ENCODE results near the gene TIAM1. TPM values are rescaled to one million over a fixed set of nuclear protein-coding genes. Genes with fewer than 3 reads are reported as not detected.

TIAM1 gene
- total RNA-seq, 2 experiments from 2014 or later: 34.9 to 38.5 TPM

DNA sequence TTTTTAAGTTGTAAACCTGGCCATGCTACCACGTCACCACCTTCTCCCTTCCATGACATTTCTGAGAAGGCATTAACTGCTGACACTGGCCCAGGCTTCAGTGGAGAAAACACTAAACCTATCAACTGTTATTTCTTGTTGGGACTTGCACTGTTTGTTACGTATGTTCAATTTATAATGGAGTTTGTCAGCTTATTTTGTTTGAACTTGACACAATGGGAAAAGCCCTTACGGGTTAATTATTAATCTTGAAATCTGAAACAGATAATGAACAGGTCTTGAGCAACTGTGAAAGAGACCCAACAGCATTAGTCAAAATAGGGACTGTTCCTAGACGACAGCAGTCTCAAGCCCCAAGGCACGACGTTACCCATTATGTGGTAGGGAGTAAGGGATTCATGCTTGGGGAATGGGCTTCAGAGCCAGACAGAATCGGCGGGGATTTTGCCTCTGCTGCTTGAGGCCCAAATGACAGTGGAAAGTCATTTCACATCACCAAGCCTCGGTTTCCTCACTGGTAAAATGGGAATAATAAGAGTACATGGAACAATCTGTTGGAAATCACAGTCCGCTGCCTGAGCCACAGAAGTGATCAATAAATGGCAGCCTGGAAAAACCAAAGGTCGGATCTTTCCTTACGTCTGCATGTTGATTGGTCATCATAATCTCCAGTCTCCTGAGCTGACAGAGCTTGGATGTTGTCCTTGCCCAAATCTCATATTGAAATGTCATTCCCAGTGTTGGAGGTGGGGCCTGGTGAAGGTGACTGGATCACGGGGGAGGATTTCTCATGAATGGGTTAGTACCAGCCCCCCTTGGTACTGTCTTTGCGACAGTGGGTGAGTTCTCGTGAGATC, 44.5 kb downstream of the TIAM1 start:
- DNase-seq: no peak
- H3K4me1 Mint-ChIP-seq (ENCODE audit: low read depth): peaks cover 15% of the 10 kb centered on the region
- no peaks in the 10 kb centered on the region for H3K9me3 Mint-ChIP-seq
- H3K27me3 Mint-ChIP-seq: no peaks in the 10 kb centered on the region
- intact Hi-C loops (cut with micrococcal nuclease): no loop called here
- H3K36me3 Mint-ChIP-seq (ENCODE audit: low read depth): no peaks in the 10 kb centered on the region
- ChIA-PET POLR2A (no interaction called here), CTCF (interaction anchor here (0.9 kb wide), 1 partner anchor 8 kb away, joined by 3 read pairs; no protein-coding TSS in a partner anchor)
- TF ChIP-seq, protein P1, sequence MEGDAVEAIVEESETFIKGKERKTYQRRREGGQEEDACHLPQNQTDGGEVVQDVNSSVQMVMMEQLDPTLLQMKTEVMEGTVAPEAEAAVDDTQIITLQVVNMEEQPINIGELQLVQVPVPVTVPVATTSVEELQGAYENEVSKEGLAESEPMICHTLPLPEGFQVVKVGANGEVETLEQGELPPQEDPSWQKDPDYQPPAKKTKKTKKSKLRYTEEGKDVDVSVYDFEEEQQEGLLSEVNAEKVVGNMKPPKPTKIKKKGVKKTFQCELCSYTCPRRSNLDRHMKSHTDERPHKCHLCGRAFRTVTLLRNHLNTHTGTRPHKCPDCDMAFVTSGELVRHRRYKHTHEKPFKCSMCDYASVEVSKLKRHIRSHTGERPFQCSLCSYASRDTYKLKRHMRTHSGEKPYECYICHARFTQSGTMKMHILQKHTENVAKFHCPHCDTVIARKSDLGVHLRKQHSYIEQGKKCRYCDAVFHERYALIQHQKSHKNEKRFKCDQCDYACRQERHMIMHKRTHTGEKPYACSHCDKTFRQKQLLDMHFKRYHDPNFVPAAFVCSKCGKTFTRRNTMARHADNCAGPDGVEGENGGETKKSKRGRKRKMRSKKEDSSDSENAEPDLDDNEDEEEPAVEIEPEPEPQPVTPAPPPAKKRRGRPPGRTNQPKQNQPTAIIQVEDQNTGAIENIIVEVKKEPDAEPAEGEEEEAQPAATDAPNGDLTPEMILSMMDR (IDR thresholded peaks at IDR 0.05): no peak
- no peak for ATAC-seq
- H3K27ac Mint-ChIP-seq: no peak overlapping the region
- no peak overlapping the region for H3K4me3 Mint-ChIP-seq

DNA sequence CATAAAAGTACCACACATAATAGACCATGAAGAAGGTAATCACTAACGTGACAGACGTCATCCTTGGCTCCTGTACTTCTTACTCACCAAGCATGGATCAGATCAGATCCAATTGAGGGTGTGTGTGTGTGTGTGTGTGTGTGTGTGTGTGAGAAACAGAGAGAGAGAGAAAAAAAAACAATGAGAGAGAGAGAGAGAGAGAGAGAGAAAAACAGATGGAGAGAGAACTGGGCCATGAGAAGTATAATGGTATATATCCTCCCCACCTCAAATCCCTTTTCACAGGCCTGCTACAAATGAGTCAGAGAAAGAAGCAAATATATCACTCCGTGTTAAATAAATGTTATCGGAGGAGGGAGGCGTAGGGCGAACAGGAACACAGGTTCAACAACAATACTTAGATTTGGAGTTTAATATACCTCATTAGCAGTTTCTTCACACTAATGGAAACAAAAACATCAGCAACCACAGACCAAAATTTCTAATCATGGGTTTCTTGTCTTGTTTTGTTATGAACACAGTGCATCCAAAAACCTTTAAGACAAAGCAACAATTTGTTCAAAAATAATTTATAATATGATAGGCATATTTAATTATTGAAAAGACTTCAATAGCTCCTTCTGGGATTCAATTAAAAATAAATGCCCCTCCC, 45.3 kb downstream of the TIAM1 start:
- no peak for DNase-seq
- no peak overlapping the region for H3K4me3 Mint-ChIP-seq
- no peaks in the 10 kb centered on the region for H3K27me3 Mint-ChIP-seq
- ChIA-PET POLR2A (no interaction called here), CTCF (interaction anchor here (0.9 kb wide), 1 partner anchor 9 kb away, joined by 3 read pairs; no protein-coding TSS in a partner anchor)
- H3K9me3 Mint-ChIP-seq: no peaks in the 10 kb centered on the region
- H3K27ac Mint-ChIP-seq: no peak overlapping the region
- peaks cover 23% of the 10 kb centered on the region for H3K4me1 Mint-ChIP-seq (ENCODE audit: low read depth)
- TF ChIP-seq, protein P1 (IDR thresholded peaks at IDR 0.05): no peak
- H3K36me3 Mint-ChIP-seq (ENCODE audit: low read depth): no peaks in the 10 kb centered on the region
- no peak for ATAC-seq
- intact Hi-C loops (cut with micrococcal nuclease): no loop called here

DNA sequence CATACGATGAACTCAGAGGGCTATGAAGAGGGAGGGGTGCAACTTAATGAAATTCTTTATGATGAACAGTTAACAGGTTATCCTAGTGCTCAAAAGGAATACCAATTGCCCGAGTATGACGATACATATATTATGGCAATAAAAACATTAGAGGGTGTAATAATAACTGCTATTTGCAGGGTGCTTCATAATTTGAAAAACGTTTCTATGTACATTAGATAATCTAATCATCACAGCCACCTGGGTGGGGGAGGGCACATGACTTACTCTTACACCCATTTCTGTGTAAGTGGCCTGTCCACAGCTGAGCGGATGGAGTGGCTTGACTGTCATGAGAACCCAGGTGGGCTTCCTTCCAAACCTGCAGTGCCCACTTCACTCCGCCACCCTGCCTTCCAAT, 46.3 kb downstream of the TIAM1 start:
- TF ChIP-seq, protein P1 (IDR thresholded peaks at IDR 0.05): no peak
- POLR2A ChIA-PET: no interaction called here
- no peak for ATAC-seq
- CTCF ChIA-PET: no interaction called here
- Mint-ChIP-seq H3K27ac (no peak overlapping the region), H3K27me3 (no peaks in the 10 kb centered on the region), H3K36me3 (ENCODE audit: low read depth) (peaks cover 4% of the 10 kb centered on the region), H3K4me1 (ENCODE audit: low read depth) (peaks cover 26% of the 10 kb centered on the region), H3K4me3 (no peak overlapping the region), H3K9me3 (no peaks in the 10 kb centered on the region)
- intact Hi-C loops (cut with micrococcal nuclease): no loop called here
- no peak for DNase-seq

DNA sequence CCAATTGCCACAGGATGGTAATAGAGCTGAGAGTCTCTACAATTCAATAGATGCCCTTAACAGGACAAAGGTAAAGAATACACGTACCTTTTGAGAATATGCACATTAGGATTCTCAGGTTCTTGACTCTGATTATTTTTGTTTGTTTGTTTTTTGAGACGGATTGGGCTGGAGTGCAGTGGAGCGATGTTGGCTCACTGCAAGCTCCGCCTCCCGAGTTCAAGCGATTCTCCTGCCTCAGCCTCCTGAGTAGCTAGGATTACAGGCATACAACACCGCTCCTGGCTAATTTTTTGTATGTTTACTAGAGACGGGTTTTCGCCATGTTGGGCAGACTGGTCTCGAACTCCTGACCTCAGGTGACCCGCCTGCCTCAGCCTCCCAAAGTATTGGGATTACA, 48.4 kb downstream of the TIAM1 start:
- H3K4me1 Mint-ChIP-seq (ENCODE audit: low read depth): peaks cover 31% of the 10 kb centered on the region
- intact Hi-C loops (cut with micrococcal nuclease): no loop called here

More for the DNA sequence above, 48.4 kb downstream of the TIAM1 start:
- ChIA-PET CTCF (no interaction called here), POLR2A (interaction anchor here (2.1 kb wide), 1 partner anchor 259 kb away, joined by 5 read pairs; no protein-coding TSS in a partner anchor)
- TF ChIP-seq, protein P1 (IDR thresholded peaks at IDR 0.05): no peak
- Mint-ChIP-seq H3K27ac (no peak overlapping the region), H3K9me3 (no peaks in the 10 kb centered on the region), H3K36me3 (ENCODE audit: low read depth) (peaks cover 9% of the 10 kb centered on the region), H3K4me3 (no peak overlapping the region), H3K27me3 (no peaks in the 10 kb centered on the region)
- no peak for DNase-seq
- ATAC-seq: no peak
